HG02973 (cell line): Measurements from ENCODE around the gene PTPRN2.
"Not testable (repeated sequence)": the region's sequence is repeated elsewhere in the genome, so short reads cannot be mapped to it uniquely, and the experiment has no call there.

Source experiments
- ATAC-seq: cut with Tn5 transposase; IDR thresholded peaks from one replicate; pipeline ENCODE4 v1.9.1; 2021; ENCODE audit warnings: moderate library complexity; ENCODE audit not compliant: unreplicated experiment

PTPRN2 gene

GRCh38 chr7:157904211-157904865 lies 683.3 kb downstream of the PTPRN2 start:
- no peak for ATAC-seq

GRCh38 chr7:157903710-157904109 lies 683.9 kb downstream of the PTPRN2 start:
- ATAC-seq, result no peak

- ATAC-seq, result no peak
Observed at GRCh38 chr7:157903296-157903695, 684.3 kb downstream of the PTPRN2 start.

GRCh38 chr7:157901816-157902610 lies 685.6 kb downstream of the PTPRN2 start:
- not testable (repeated sequence) for ATAC-seq

GRCh38 chr7:157901166-157901565 lies 686.5 kb downstream of the PTPRN2 start:
- ATAC-seq, result no peak

- ATAC-seq, result no peak
Observed at GRCh38 chr7:157900556-157900955, 687.1 kb downstream of the PTPRN2 start.

GRCh38 chr7:157900011-157900410 lies 687.6 kb downstream of the PTPRN2 start:
- ATAC-seq, result no peak

GRCh38 chr7:157898802-157899505 lies 688.7 kb downstream of the PTPRN2 start:
- no peak for ATAC-seq

- ATAC-seq, result no peak
Observed at GRCh38 chr7:157898261-157898660, 689.4 kb downstream of the PTPRN2 start.

GRCh38 chr7:157897681-157898080 lies 689.9 kb downstream of the PTPRN2 start:
- no peak for ATAC-seq

GRCh38 chr7:157896774-157897555 lies 690.7 kb downstream of the PTPRN2 start:
- no peak for ATAC-seq

- not testable (repeated sequence) for ATAC-seq
Observed at GRCh38 chr7:157896376-157896675, 691.3 kb downstream of the PTPRN2 start.

GRCh38 chr7:157895520-157896375 lies 691.9 kb downstream of the PTPRN2 start:
- ATAC-seq, result no peak

- not testable (repeated sequence) for ATAC-seq
Observed at GRCh38 chr7:157895098-157895497, 692.5 kb downstream of the PTPRN2 start.

- ATAC-seq, result no peak
Observed at GRCh38 chr7:157893535-157894044, 694.0 kb downstream of the PTPRN2 start.

- ATAC-seq, result no peak
Observed at GRCh38 chr7:157892751-157893523, 694.7 kb downstream of the PTPRN2 start.

GRCh38 chr7:157890921-157891401 lies 696.7 kb downstream of the PTPRN2 start:
- no peak for ATAC-seq

- ATAC-seq, result no peak
Observed at GRCh38 chr7:157889480-157889879, 698.1 kb downstream of the PTPRN2 start.

GRCh38 chr7:157888579-157888978 lies 699.0 kb downstream of the PTPRN2 start:
- ATAC-seq, result no peak
